OCI-LY7 (cell line): ENCODE measurements around the gene ANKFN1. TPM values are rescaled to one million over a fixed set of nuclear protein-coding genes. Genes with fewer than 3 reads are reported as not detected.

Source experiments
- BruUV-seq: library from RNA; stranded (reverse); fragments of 400-500 nt; replicated peaks from 2 replicates; lab custom pipeline; 2021; lab: Mats Ljungman, UMichigan
- CTCF ChIA-PET: fragments of 300-600 bp; sonication (Branson Sonifier 250); formaldehyde crosslinking; loops from one replicate; lab custom pipeline; 2022; ENCODE audit warnings: antibody characterized with exemption; ENCODE audit not compliant: unreplicated experiment; lab: Charles Lee
- POLR2A ChIA-PET: fragments of 300-600 bp; sonication (Branson Sonifier 250); formaldehyde crosslinking; loops from one replicate; lab custom pipeline; 2022; ENCODE audit warnings: antibody characterized with exemption; lab: Charles Lee
- DNase-seq: peaks from one replicate; pipeline ENCODE4 v3.0.0-alpha.2; 2015; ENCODE audit warnings: low spot score
- H2AFZ ChIP-seq: fragments of 200-600 bp; sonication (generic), shearing (Covaris generic); 2 replicates; pipeline ENCODE4 v1.6.1; 2014; ENCODE audit warnings: mild to moderate bottlenecking, antibody characterized with exemption, low read length, moderate library complexity
- H3K27ac ChIP-seq: fragments of 200-600 bp; sonication (generic); 2 replicates; pipeline ENCODE4 v1.5.1; 2014; ENCODE audit warnings: mixed run types, low read depth, mild to moderate bottlenecking, moderate library complexity, low read length, inconsistent platforms; ENCODE audit not compliant: poor library complexity, severe bottlenecking
- H3K36me3 ChIP-seq: fragments of 200-600 bp; sonication (generic); 2 replicates; pipeline ENCODE4 v1.6.1; 2014; ENCODE audit warnings: mild to moderate bottlenecking, antibody characterized with exemption, low read length, moderate library complexity, mixed read lengths; ENCODE audit not compliant: insufficient read depth
- H3K4me1 ChIP-seq: fragments of 200-600 bp; sonication (generic); 2 replicates; pipeline ENCODE4 v1.5.1; 2014; ENCODE audit warnings: mild to moderate bottlenecking, low read length; ENCODE audit not compliant: insufficient read depth, poor library complexity, severe bottlenecking
- H3K4me2 ChIP-seq: fragments of 200-600 bp; sonication (generic); 2 replicates; pipeline ENCODE4 v1.6.1; 2014; ENCODE audit warnings: mild to moderate bottlenecking, low read length
- H3K4me3 ChIP-seq: fragments of 200-600 bp; sonication (generic); 2 replicates; pipeline ENCODE4 v1.5.1; 2014; ENCODE audit warnings: mild to moderate bottlenecking, low read depth, low read length; ENCODE audit not compliant: poor library complexity, severe bottlenecking
- H3K79me2 ChIP-seq: fragments of 200-600 bp; sonication (generic); 2 replicates; pipeline ENCODE4 v1.6.1; 2016; ENCODE audit warnings: low read depth, mild to moderate bottlenecking, low read length, moderate library complexity, mixed read lengths; ENCODE audit not compliant: insufficient read depth
- H3K9me2 ChIP-seq: fragments of 200-600 bp; sonication (generic); 2 replicates; pipeline ENCODE4 v1.6.1; 2016; ENCODE audit warnings: mild to moderate bottlenecking, low read length, mixed read lengths; ENCODE audit not compliant: insufficient read depth
- H3K9me3 ChIP-seq: fragments of 200-600 bp; sonication (generic); 2 replicates; pipeline ENCODE4 v1.6.1; 2014; ENCODE audit warnings: mild to moderate bottlenecking, mixed run types, low read length, mixed read lengths
- H4K20me1 ChIP-seq: fragments of 200-600 bp; sonication (generic); 2 replicates; pipeline ENCODE4 v1.6.1; 2014; ENCODE audit warnings: mild to moderate bottlenecking, antibody characterized with exemption, low read length, moderate library complexity, mixed read lengths; ENCODE audit not compliant: insufficient read depth
- EZH2phosphoT487 ChIP-seq: fragments of 200-600 bp; sonication (generic); IDR thresholded peaks from 2 replicates; pipeline ENCODE4 v1.6.1; 2018; ENCODE audit warnings: low read depth, borderline replicate concordance, mild to moderate bottlenecking, mixed run types, antibody characterized with exemption, low read length, moderate library complexity, mixed read lengths
- intact Hi-C: fragments of 100-400 bp; cut with micrococcal nuclease; formaldehyde crosslinking; loops from one replicate; pipeline ENCODE4 v1.10.0; 2022; ENCODE audit not compliant: unreplicated experiment
- total RNA-seq, 2 experiments: library from RNA; depleted of rRNA in 1 of 2; stranded (reverse); fragments of >200 nt in 1 of 2; shearing (Covaris generic) in 1 of 2; gene quantifications; 2 replicates each; pipeline ENCODE4 v1.2.3, GENCODE V29; 2014 to 2022
- TF ChIP-seq, protein P1 (sequence below): fragments of 200-600 bp; sonication (generic); conservative IDR thresholded peaks from 2 replicates; pipeline ENCODE4 v1.5.1; 2014; ENCODE audit warnings: mild to moderate bottlenecking, antibody characterized with exemption, low read length, moderate library complexity, mixed read lengths

Gene ANKFN1
- total RNA-seq, 2 experiments from 2014 or later: 0.67 TPM; not detected in 1

GRCh38 chr17:56317351-56318208, 164.3 kb downstream of the ANKFN1 start:
- Histone ChIP-seq H4K20me1 (no peaks in the 10 kb centered on the region), H2AFZ (no peak overlapping the region), H3K4me2 (no peak overlapping the region), H3K9me2 (no peaks in the 10 kb centered on the region), H3K4me1 (no peaks in the 10 kb centered on the region), H3K9me3 (no peaks in the 10 kb centered on the region), H3K27ac (no peak overlapping the region), H3K79me2 (no peaks in the 10 kb centered on the region), H3K4me3 (no peak overlapping the region), H3K36me3 (no peaks in the 10 kb centered on the region)
- intact Hi-C loops: loop anchor here (2.0 kb wide), 1 partner anchor 791 kb away; no protein-coding TSS in a partner anchor
- no peak for TF ChIP-seq EZH2phosphoT487
- TF ChIP-seq, protein P1, sequence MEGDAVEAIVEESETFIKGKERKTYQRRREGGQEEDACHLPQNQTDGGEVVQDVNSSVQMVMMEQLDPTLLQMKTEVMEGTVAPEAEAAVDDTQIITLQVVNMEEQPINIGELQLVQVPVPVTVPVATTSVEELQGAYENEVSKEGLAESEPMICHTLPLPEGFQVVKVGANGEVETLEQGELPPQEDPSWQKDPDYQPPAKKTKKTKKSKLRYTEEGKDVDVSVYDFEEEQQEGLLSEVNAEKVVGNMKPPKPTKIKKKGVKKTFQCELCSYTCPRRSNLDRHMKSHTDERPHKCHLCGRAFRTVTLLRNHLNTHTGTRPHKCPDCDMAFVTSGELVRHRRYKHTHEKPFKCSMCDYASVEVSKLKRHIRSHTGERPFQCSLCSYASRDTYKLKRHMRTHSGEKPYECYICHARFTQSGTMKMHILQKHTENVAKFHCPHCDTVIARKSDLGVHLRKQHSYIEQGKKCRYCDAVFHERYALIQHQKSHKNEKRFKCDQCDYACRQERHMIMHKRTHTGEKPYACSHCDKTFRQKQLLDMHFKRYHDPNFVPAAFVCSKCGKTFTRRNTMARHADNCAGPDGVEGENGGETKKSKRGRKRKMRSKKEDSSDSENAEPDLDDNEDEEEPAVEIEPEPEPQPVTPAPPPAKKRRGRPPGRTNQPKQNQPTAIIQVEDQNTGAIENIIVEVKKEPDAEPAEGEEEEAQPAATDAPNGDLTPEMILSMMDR: no peak
- POLR2A ChIA-PET: interaction anchor here (0.6 to 0.7 kb wide), 2 partner anchors 29 to 101 kb away, joined by 3 read pairs; no protein-coding TSS in a partner anchor
- no TSS peak for BruUV-seq
- CTCF ChIA-PET: no interaction called here
- no peak for DNase-seq

GRCh38 chr17:56319531-56319930, 166.3 kb downstream of the ANKFN1 start:
- Histone ChIP-seq H4K20me1 (no peaks in the 10 kb centered on the region), H3K36me3 (no peaks in the 10 kb centered on the region), H3K27ac (no peak overlapping the region), H2AFZ (no peak overlapping the region), H3K79me2 (no peaks in the 10 kb centered on the region), H3K9me2 (no peaks in the 10 kb centered on the region), H3K4me2 (no peak overlapping the region), H3K4me1 (no peaks in the 10 kb centered on the region), H3K4me3 (no peak overlapping the region), H3K9me3 (no peaks in the 10 kb centered on the region)
- no peak for TF ChIP-seq EZH2phosphoT487
- TF ChIP-seq, protein P1: peak; percentile 82
- DNase-seq: peak; percentile 54
- intact Hi-C loops: loop anchor here (2.0 kb wide), 1 partner anchor 793 kb away; no protein-coding TSS in a partner anchor
- BruUV-seq: no TSS peak
- ChIA-PET CTCF (interaction anchor here (1.0 kb wide), 1 partner anchor 56 kb away, joined by 4 read pairs; no protein-coding TSS in a partner anchor), POLR2A (interaction anchor here (0.6 kb wide), 2 partner anchors 353 to 1012 kb away, joined by 3 read pairs; no protein-coding TSS in a partner anchor)
